Measurements from ENCODE around the gene PDCD1.

The PDCD1 gene

GRCh38 chr2:241848761-241849615 lies 9.7 kb downstream of the PDCD1 start:
- Histone ChIP-seq H2AFZ (ENCODE audit: low read depth, low read length) (no peak overlapping the region), H3K79me2 (ENCODE audit: insufficient read depth, low read length) (no peaks in the 10 kb centered on the region), H3K4me1 (ENCODE audit: insufficient read depth, low read length) (no peaks in the 10 kb centered on the region), H3K4me2 (ENCODE audit: insufficient read depth, low read length) (no peak overlapping the region), H3K9ac (ENCODE audit: low read depth, low read length) (no peak overlapping the region), H3K36me3 (ENCODE audit: insufficient read depth, low read length) (no peaks in the 10 kb centered on the region), H4K20me1 (ENCODE audit: insufficient read depth, low read length) (no peaks in the 10 kb centered on the region), H3K27me3 (ENCODE audit: insufficient read depth, low read length, poor library complexity) (peaks cover 8% of the 10 kb centered on the region), H3K4me3 (ENCODE audit: low read depth in 1 of 2, low read length in 2 of 2) (no peak overlapping the region), H3K9me3 (ENCODE audit: insufficient read depth, low read length, severe bottlenecking) (no peaks in the 10 kb centered on the region), H3K27ac (ENCODE audit: low read length) (no peak overlapping the region)
- no peak for ATAC-seq (ENCODE audit: insufficient read depth, low read depth)
- no peak for DNase-seq
- no peak for TF ChIP-seq EZH2 (IDR thresholded peaks at IDR 0.05; ENCODE audit: borderline replicate concordance, low read depth, low read length, severe bottlenecking)

GRCh38 chr2:241846406-241846805 lies 12.3 kb downstream of the PDCD1 start:
- DNase-seq (no peak), ATAC-seq (ENCODE audit: insufficient read depth, low read depth) (no peak)
- TF ChIP-seq CTCF (IDR thresholded peaks at IDR 0.05; ENCODE audit: borderline replicate concordance, extremely low read depth, low read length, poor library complexity, severe bottlenecking) (no peak), EZH2 (IDR thresholded peaks at IDR 0.05; ENCODE audit: borderline replicate concordance, low read depth, low read length, severe bottlenecking) (no peak)
- Histone ChIP-seq H3K9ac (ENCODE audit: low read depth, low read length) (no peak overlapping the region), H3K4me3 (ENCODE audit: low read depth in 1 of 2, low read length in 2 of 2) (no peak overlapping the region), H3K27me3 (ENCODE audit: insufficient read depth, low read length, poor library complexity) (peaks cover 8% of the 10 kb centered on the region), H3K27ac (ENCODE audit: low read length) (no peak overlapping the region), H3K79me2 (ENCODE audit: insufficient read depth, low read length) (no peaks in the 10 kb centered on the region), H3K4me1 (ENCODE audit: insufficient read depth, low read length) (no peaks in the 10 kb centered on the region), H3K9me3 (ENCODE audit: insufficient read depth, low read length, severe bottlenecking) (no peaks in the 10 kb centered on the region), H3K4me2 (ENCODE audit: insufficient read depth, low read length) (no peak overlapping the region), H4K20me1 (ENCODE audit: insufficient read depth, low read length) (no peaks in the 10 kb centered on the region), H3K36me3 (ENCODE audit: insufficient read depth, low read length) (no peaks in the 10 kb centered on the region), H2AFZ (ENCODE audit: low read depth, low read length) (no peak overlapping the region)

- Histone ChIP-seq H3K9me3 (ENCODE audit: insufficient read depth, low read length, severe bottlenecking) (no peaks in the 10 kb centered on the region), H3K4me1 (ENCODE audit: insufficient read depth, low read length) (no peaks in the 10 kb centered on the region), H2AFZ (ENCODE audit: low read depth, low read length) (no peak overlapping the region), H3K4me2 (ENCODE audit: insufficient read depth, low read length) (no peak overlapping the region), H3K9ac (ENCODE audit: low read depth, low read length) (no peak overlapping the region), H3K27me3 (ENCODE audit: insufficient read depth, low read length, poor library complexity) (peaks cover 8% of the 10 kb centered on the region), H3K4me3 (ENCODE audit: low read depth in 1 of 2, low read length in 2 of 2) (no peak overlapping the region), H4K20me1 (ENCODE audit: insufficient read depth, low read length) (no peaks in the 10 kb centered on the region), H3K79me2 (ENCODE audit: insufficient read depth, low read length) (no peaks in the 10 kb centered on the region), H3K36me3 (ENCODE audit: insufficient read depth, low read length) (no peaks in the 10 kb centered on the region), H3K27ac (ENCODE audit: low read length) (no peak overlapping the region)
- ATAC-seq (ENCODE audit: insufficient read depth, low read depth): no peak
- TF ChIP-seq CTCF (IDR thresholded peaks at IDR 0.05; ENCODE audit: borderline replicate concordance, extremely low read depth, low read length, poor library complexity, severe bottlenecking) (no peak), EZH2 (IDR thresholded peaks at IDR 0.05; ENCODE audit: borderline replicate concordance, low read depth, low read length, severe bottlenecking) (no peak)
- no peak for DNase-seq
Measured at GRCh38 chr2:241844831-241845578, 13.7 kb downstream of the PDCD1 start.
